Measurements from ENCODE around the gene SYPL2.

SYPL2 gene

GRCh38 chr1:109523706-109524105 lies 57.4 kb downstream of the SYPL2 start:
- no peak overlapping the region for H3K4me3 ChIP-seq (ENCODE audit: low read length)
- H3K9me2 ChIP-seq (replicated peaks; ENCODE audit: control insufficient read depth, low read length), result no peaks in the 10 kb centered on the region
- no peaks in the 10 kb centered on the region for H3K36me3 ChIP-seq (ENCODE audit: control insufficient read depth, low read length)
- no peaks in the 10 kb centered on the region for H3K9me3 ChIP-seq (ENCODE audit: control insufficient read depth, insufficient read depth, low read length)
- H3F3A ChIP-seq (ENCODE audit: control insufficient read depth, insufficient read depth), result no peaks in the 10 kb centered on the region
- no peak overlapping the region for H3K4me2 ChIP-seq (ENCODE audit: low read length)
- H3K4me1 ChIP-seq (ENCODE audit: control insufficient read depth, low read length), result no peaks in the 10 kb centered on the region
- no peak overlapping the region for H3K27ac ChIP-seq (ENCODE audit: low read depth, low read length)
- H3K27me3 ChIP-seq (ENCODE audit: control insufficient read depth, low read length), result peaks cover 35% of the 10 kb centered on the region
- no peaks in the 10 kb centered on the region for H3K79me2 ChIP-seq (ENCODE audit: control insufficient read depth, low read length)
- TF ChIP-seq CTCF (IDR thresholded peaks at IDR 0.05; ENCODE audit: low read depth, low read length, poor library complexity, severe bottlenecking) (no peak), EZH2phosphoT487 (IDR thresholded peaks at IDR 0.05; ENCODE audit: borderline replicate concordance, low read length) (no peak)
- no peaks in the 10 kb centered on the region for H4K20me1 ChIP-seq (ENCODE audit: control insufficient read depth, insufficient read depth, low read depth, low read length)

GRCh38 chr1:109527098-109527811 lies 60.9 kb downstream of the SYPL2 start:
- Histone ChIP-seq H3K4me1 (ENCODE audit: control insufficient read depth, low read length) (no peaks in the 10 kb centered on the region; the same call in 1 of the 2 replicates), H4K20me1 (ENCODE audit: control insufficient read depth, insufficient read depth, low read depth, low read length) (no peaks in the 10 kb centered on the region), H3K79me2 (ENCODE audit: control insufficient read depth, low read length) (no peaks in the 10 kb centered on the region), H3K36me3 (ENCODE audit: control insufficient read depth, low read length) (no peaks in the 10 kb centered on the region), H3K4me3 (ENCODE audit: low read length) (no peak overlapping the region), H3F3A (ENCODE audit: control insufficient read depth, insufficient read depth) (no peaks in the 10 kb centered on the region), H3K9me2 (replicated peaks; ENCODE audit: control insufficient read depth, low read length) (no peaks in the 10 kb centered on the region), H3K27me3 (ENCODE audit: control insufficient read depth, low read length) (peaks cover 24% of the 10 kb centered on the region), H3K4me2 (ENCODE audit: low read length) (no peak overlapping the region), H3K9me3 (ENCODE audit: control insufficient read depth, insufficient read depth, low read length) (no peaks in the 10 kb centered on the region), H3K27ac (ENCODE audit: low read depth, low read length) (no peak overlapping the region)
- TF ChIP-seq CTCF (IDR thresholded peaks at IDR 0.05; ENCODE audit: low read depth, low read length, poor library complexity, severe bottlenecking), result no peak
- no peak for TF ChIP-seq EZH2phosphoT487 (IDR thresholded peaks at IDR 0.05; ENCODE audit: borderline replicate concordance, low read length)

- Histone ChIP-seq H3K4me3 (ENCODE audit: low read length) (no peak overlapping the region), H3K36me3 (ENCODE audit: control insufficient read depth, low read length) (no peaks in the 10 kb centered on the region), H3K9me2 (replicated peaks; ENCODE audit: control insufficient read depth, low read length) (no peaks in the 10 kb centered on the region), H3K4me1 (ENCODE audit: control insufficient read depth, low read length) (peaks cover 5% of the 10 kb centered on the region), H3K27me3 (ENCODE audit: control insufficient read depth, low read length) (peaks cover 19% of the 10 kb centered on the region), H4K20me1 (ENCODE audit: control insufficient read depth, insufficient read depth, low read depth, low read length) (no peaks in the 10 kb centered on the region), H3K4me2 (ENCODE audit: low read length) (no peak overlapping the region), H3K9me3 (ENCODE audit: control insufficient read depth, insufficient read depth, low read length) (no peaks in the 10 kb centered on the region), H3K27ac (ENCODE audit: low read depth, low read length) (no peak overlapping the region), H3K79me2 (ENCODE audit: control insufficient read depth, low read length) (no peaks in the 10 kb centered on the region), H3F3A (ENCODE audit: control insufficient read depth, insufficient read depth) (no peaks in the 10 kb centered on the region)
- no peak for TF ChIP-seq EZH2phosphoT487 (IDR thresholded peaks at IDR 0.05; ENCODE audit: borderline replicate concordance, low read length)
- TF ChIP-seq CTCF (IDR thresholded peaks at IDR 0.05; ENCODE audit: low read depth, low read length, poor library complexity, severe bottlenecking), result no peak
Observed at GRCh38 chr1:109527846-109528695, 61.7 kb downstream of the SYPL2 start.
